ENCODE data around the gene TSHZ2.

TSHZ2 gene

DNA sequence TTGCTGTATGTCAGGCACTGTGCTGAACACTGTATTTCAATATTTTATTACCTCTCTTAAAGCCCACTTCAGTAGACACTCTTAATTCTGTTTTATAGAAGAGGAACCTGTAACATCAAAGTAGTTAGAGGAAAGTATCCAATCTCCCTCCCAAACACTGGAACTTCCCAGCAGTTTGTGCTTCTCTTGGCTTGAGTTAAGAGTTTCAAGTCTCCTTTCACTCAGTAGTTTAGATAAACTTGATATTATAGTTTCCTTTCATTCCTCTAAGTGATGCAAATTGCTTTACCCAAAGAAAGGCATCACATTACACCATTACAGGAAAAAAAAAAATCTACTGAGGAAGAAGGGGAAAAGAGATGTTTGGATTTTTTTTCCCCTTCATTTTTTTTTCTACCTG is 164.3 kb downstream of the TSHZ2 start:
- no peak overlapping the region for H3K4me3 ChIP-seq (ENCODE audit: low read depth, low read length)
- no peaks in the 10 kb centered on the region for H3K27me3 ChIP-seq (ENCODE audit: control insufficient read depth, insufficient read depth, low read length)
- H3K9me3 ChIP-seq (ENCODE audit: control insufficient read depth, insufficient read depth, low read depth, low read length) = no peaks in the 10 kb centered on the region
- no peaks in the 10 kb centered on the region for H3K36me3 ChIP-seq (ENCODE audit: control insufficient read depth, insufficient read depth, low read length)
- peaks cover 12% of the 10 kb centered on the region for H3K4me1 ChIP-seq (ENCODE audit: control insufficient read depth, insufficient read depth, low read length)
- no peak overlapping the region for H3K27ac ChIP-seq (ENCODE audit: low read depth, low read length)
- no peak overlapping the region for H3K9ac ChIP-seq (ENCODE audit: low read length)

DNA sequence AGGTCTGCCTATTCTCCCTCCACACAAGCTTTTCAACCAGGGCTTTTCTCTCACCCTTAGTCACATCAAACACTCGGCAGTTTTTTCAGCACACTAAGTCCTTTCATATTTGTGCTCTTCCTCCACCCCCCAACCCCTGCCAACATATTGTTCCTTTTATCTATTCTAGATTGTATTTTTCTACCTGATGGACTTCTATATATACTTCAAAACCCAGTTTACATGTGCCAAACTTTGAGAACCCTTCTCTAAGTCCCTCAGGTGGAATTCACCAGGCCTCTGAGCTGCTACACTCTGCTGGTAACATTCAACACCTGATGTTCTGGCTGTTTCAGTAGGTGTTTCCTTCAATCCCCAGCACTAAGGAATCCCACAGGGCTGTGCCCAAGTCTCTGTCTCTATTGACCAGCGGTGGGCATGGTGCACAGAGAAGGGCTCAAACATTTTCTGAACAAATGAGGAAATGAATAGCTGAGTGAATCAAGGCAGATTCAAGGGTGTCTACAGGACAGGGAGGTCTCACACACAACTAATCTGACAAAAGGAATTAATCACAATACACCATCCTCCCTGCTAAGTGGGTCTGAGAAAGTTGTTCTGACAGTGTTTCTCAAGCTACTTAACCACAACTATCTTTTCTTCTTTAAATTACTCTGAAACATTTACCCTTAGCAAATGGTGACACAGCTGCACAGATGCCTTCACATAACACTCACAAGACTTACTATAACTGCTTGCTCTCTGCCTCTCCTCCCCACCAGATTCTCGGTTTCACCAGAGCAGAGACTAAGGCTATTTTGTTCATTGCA is 166.5 kb downstream of the TSHZ2 start:
- Histone ChIP-seq H3K9me3 (ENCODE audit: control insufficient read depth, insufficient read depth, low read depth, low read length) (no peaks in the 10 kb centered on the region), H3K4me1 (ENCODE audit: control insufficient read depth, insufficient read depth, low read length) (peaks cover 4% of the 10 kb centered on the region; the same call in 1 of the 2 replicates), H3K9ac (ENCODE audit: low read length) (no peak overlapping the region), H3K27me3 (ENCODE audit: control insufficient read depth, insufficient read depth, low read length) (no peaks in the 10 kb centered on the region), H3K36me3 (ENCODE audit: control insufficient read depth, insufficient read depth, low read length) (no peaks in the 10 kb centered on the region), H3K4me3 (ENCODE audit: low read depth, low read length) (no peak overlapping the region), H3K27ac (ENCODE audit: low read depth, low read length) (no peak overlapping the region)

DNA sequence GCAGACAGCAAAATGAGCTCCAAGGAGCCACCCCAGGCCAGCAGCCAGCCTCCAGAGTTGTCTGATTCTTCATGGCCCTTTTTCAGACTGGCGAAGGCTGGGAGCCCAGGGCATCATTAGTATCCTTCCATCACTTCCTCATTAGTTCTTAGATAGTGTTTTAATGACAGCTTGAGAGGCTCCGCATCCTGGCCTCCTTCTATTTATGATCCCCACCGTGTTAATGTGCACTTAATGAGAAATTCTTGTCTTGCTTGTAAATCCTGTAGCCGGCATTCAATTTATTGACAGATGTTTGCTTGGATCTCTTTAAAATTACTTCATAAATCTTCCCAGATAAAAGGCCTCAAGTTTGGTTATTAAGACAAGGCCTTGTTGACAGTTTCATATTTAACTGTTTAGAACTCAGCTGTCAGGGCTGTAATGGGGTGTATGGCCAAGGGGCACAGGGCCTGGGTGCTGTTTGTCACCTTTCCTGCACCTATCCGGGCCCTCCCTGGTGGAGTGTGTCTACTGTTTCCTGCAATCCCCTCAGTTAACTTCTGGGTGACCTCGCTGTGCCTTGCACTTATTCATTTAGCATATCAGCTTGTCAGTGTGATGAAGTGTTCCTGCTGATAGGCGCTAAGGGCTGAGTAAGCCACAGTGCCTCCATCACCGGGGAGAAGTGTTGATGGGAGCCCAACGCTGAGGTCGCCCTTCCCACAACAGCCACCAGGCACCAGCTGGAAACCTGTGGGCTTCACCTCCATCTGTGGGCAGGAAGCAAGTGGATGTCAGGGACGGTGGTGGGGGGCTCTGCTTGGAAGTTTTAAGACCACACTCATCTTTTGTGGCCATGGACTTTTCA is 169.3 kb downstream of the TSHZ2 start:
- H3K4me1 ChIP-seq (ENCODE audit: control insufficient read depth, insufficient read depth, low read length) = peaks cover 1% of the 10 kb centered on the region; the same call in 1 of the 2 replicates
- H3K9me3 ChIP-seq (ENCODE audit: control insufficient read depth, insufficient read depth, low read depth, low read length) = no peaks in the 10 kb centered on the region
- no peak overlapping the region for H3K9ac ChIP-seq (ENCODE audit: low read length)
- no peaks in the 10 kb centered on the region for H3K27me3 ChIP-seq (ENCODE audit: control insufficient read depth, insufficient read depth, low read length)
- no peaks in the 10 kb centered on the region for H3K36me3 ChIP-seq (ENCODE audit: control insufficient read depth, insufficient read depth, low read length)
- no peak overlapping the region for H3K27ac ChIP-seq (ENCODE audit: low read depth, low read length)
- no peak overlapping the region for H3K4me3 ChIP-seq (ENCODE audit: low read depth, low read length)

DNA sequence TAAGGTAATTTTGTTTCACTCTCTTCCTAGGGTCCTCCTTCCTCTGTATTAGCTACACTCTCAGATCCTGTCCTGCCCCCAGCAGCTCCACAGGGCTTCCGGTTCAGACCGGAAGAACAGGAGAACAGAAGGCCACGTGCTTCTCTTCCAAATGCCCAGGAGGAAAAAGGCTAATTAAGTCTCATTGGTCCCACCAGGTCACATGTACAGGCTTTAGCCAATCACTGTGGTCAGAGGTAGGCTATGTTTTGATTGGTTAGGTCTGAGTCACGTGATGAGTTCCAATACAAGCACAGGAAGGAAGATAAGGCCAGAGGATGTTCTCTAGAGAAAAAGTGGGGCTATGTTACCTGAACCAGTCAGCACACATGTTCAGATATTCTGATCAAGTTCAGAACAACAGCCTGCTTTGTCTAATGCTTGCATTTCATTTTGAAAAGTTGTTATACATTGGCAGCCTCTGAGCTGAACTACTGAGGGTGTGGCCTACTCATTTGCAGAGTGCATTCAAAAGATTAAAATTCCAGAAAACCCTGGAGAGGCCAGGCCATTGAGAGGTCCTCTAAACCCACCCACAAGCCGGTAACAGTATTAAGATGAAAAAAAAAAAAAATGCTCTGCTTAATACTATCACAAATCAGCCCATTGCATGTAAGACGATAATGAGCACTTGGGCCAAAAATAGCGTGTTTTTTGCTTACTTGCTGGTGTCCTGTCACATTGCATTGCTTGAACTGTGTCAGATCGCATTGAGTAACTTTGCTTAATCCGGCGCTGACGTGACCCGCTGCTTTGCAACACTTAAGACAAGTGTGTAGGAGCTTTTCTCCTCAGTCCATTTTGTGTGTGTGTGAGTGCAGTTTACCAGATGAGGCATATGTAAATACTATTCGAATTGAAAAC is 170.3 kb downstream of the TSHZ2 start:
- H3K27ac ChIP-seq (ENCODE audit: low read depth, low read length) = no peak overlapping the region
- no peaks in the 10 kb centered on the region for H3K36me3 ChIP-seq (ENCODE audit: control insufficient read depth, insufficient read depth, low read length)
- no peak overlapping the region for H3K4me3 ChIP-seq (ENCODE audit: low read depth, low read length)
- H3K9ac ChIP-seq (ENCODE audit: low read length) = no peak overlapping the region
- no peaks in the 10 kb centered on the region for H3K9me3 ChIP-seq (ENCODE audit: control insufficient read depth, insufficient read depth, low read depth, low read length)
- H3K4me1 ChIP-seq (ENCODE audit: control insufficient read depth, insufficient read depth, low read length) = no peaks in the 10 kb centered on the region
- no peaks in the 10 kb centered on the region for H3K27me3 ChIP-seq (ENCODE audit: control insufficient read depth, insufficient read depth, low read length)

DNA sequence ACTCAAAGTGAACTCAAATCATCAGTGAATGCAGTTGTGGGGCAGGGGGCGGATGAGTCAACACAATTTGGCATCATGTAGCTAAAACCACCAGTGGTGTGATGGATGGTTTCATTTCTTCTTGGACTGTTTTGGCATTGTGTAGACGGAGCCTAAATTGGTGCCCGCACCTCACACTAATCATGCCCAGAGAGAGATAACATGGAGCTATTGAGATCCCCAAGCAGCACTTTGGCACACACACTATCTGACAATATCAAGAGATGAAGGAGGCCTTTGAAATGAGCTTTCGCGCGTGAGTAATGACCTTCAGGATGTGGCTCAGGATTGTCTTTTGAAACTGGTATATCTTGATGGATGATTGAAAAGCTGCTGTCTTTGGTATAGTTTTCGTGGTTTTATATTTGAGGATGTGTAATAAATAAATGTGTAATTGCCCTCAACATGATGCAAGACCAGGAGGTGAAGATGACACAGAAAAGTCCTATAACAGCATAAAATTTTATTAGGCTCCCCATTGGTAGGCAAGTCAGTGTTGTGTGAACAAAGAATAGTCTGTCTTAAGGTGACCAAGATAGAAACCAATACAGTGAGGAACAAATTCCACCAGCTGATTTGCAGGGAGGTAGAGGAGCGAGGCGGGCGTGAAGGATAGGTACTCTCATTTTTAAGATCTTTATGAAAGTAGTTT is 174.2 kb downstream of the TSHZ2 start:
- Histone ChIP-seq H3K9ac (ENCODE audit: low read length) (no peak overlapping the region), H3K4me3 (ENCODE audit: low read depth, low read length) (no peak overlapping the region), H3K36me3 (ENCODE audit: control insufficient read depth, insufficient read depth, low read length) (no peaks in the 10 kb centered on the region), H3K4me1 (ENCODE audit: control insufficient read depth, insufficient read depth, low read length) (0 out of 2 replicates have a peak, but pooled peaks cover 6% of the 10 kb centered on the region), H3K27me3 (ENCODE audit: control insufficient read depth, insufficient read depth, low read length) (no peaks in the 10 kb centered on the region), H3K9me3 (ENCODE audit: control insufficient read depth, insufficient read depth, low read depth, low read length) (no peaks in the 10 kb centered on the region), H3K27ac (ENCODE audit: low read depth, low read length) (no peak overlapping the region)

DNA sequence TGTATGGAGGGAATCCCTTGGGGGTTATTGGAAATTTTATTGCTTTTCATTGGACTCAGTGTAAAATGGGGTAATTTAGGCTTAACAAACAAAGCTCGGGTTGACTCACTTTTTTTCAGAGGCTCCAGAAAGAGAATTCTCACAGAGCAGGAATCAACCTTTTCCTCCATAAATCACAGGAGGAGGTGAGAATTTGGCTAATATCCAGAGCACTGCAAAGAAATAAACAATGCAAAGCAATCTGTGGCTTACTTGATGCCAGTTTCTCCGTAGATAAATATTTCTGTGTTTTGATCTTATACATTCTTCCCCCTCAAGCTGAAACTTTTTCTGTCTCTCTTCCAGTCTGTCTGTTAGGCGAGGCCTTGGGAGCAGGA is 176.6 kb downstream of the TSHZ2 start:
- Histone ChIP-seq H3K9me3 (ENCODE audit: control insufficient read depth, insufficient read depth, low read depth, low read length) (no peaks in the 10 kb centered on the region), H3K9ac (ENCODE audit: low read length) (no peak overlapping the region), H3K27me3 (ENCODE audit: control insufficient read depth, insufficient read depth, low read length) (no peaks in the 10 kb centered on the region), H3K4me3 (ENCODE audit: low read depth, low read length) (no peak overlapping the region), H3K36me3 (ENCODE audit: control insufficient read depth, insufficient read depth, low read length) (no peaks in the 10 kb centered on the region), H3K4me1 (ENCODE audit: control insufficient read depth, insufficient read depth, low read length) (0 out of 2 replicates have a peak, but pooled peaks cover 6% of the 10 kb centered on the region), H3K27ac (ENCODE audit: low read depth, low read length) (no peak overlapping the region)

DNA sequence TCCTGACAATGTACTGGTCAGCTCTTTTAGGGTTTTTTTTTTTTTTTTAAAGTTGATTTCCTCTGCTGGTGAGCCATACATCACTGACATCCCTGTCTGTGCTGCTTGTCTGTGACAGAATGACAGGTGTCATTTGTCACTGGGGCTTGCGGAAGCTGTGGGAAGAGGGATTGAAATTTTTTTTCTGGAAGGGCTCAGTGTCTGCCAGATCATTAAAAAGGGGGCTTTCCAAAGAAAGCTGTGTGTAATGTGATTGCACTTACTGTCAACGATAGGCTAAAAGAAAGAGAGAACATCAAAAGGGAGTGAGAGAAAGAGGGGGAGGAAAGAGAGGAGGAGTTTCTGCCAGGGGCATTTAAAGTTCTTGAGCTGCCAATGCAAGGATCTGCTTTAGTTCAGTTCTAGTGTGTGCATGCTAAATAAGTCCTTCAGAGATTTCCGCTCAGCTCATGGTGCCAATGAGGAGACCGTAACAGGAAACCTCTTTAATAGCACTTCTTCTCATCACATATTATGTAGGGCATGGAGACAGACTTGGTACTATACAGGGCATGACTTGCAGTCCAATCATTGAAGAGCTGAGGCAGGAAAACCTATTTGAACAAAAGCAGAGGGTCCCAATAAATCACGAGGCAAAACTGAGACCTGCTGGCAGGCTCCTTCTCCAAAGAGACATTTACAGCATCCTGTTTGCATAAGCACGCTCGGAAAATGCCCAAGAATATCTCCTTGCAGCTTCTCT is 177.2 kb downstream of the TSHZ2 start:
- Histone ChIP-seq H3K27me3 (ENCODE audit: control insufficient read depth, insufficient read depth, low read length) (no peaks in the 10 kb centered on the region), H3K36me3 (ENCODE audit: control insufficient read depth, insufficient read depth, low read length) (no peaks in the 10 kb centered on the region), H3K9ac (ENCODE audit: low read length) (no peak overlapping the region), H3K4me1 (ENCODE audit: control insufficient read depth, insufficient read depth, low read length) (0 out of 2 replicates have a peak, but pooled peaks cover 6% of the 10 kb centered on the region), H3K9me3 (ENCODE audit: control insufficient read depth, insufficient read depth, low read depth, low read length) (no peaks in the 10 kb centered on the region), H3K27ac (ENCODE audit: low read depth, low read length) (no peak overlapping the region), H3K4me3 (ENCODE audit: low read depth, low read length) (no peak overlapping the region)

DNA sequence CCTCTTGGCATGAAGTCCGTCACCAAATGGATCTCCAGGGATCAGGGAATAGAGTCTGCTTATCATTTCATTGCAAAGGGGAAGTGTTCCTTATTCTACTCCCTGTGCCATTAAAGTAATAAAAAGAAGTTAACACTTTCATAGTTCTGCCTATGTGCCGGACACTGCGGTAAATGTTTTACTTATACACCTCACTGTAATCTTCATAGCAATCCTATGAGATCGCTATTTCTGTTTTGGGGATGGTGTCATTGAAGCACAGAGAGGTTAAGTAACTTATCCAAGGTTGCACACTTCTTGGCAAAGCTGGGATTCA is 177.7 kb downstream of the TSHZ2 start:
- Histone ChIP-seq H3K27me3 (ENCODE audit: control insufficient read depth, insufficient read depth, low read length) (no peaks in the 10 kb centered on the region), H3K27ac (ENCODE audit: low read depth, low read length) (no peak overlapping the region), H3K4me3 (ENCODE audit: low read depth, low read length) (no peak overlapping the region), H3K9ac (ENCODE audit: low read length) (no peak overlapping the region), H3K9me3 (ENCODE audit: control insufficient read depth, insufficient read depth, low read depth, low read length) (no peaks in the 10 kb centered on the region), H3K36me3 (ENCODE audit: control insufficient read depth, insufficient read depth, low read length) (no peaks in the 10 kb centered on the region), H3K4me1 (ENCODE audit: control insufficient read depth, insufficient read depth, low read length) (0 out of 2 replicates have a peak, but pooled peaks cover 6% of the 10 kb centered on the region)

DNA sequence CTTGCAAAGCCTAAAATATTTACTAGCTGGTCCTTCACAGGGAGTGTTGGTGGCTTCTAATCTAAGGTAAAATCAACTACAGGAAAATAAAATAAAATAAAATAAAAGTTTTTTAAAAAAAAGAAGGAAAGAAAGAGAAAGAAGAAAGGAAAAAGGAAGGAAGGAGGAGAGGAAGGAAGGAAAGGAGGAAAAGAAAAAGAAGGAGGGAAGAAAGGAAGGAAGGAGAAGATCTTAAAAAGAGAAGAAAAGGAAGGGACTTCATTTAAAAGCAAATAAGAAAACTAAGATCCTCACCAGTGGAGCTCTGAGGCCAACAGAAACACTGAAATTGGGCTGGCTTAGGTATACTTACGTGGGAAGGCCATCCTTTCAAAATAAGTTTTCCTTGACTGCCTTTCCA is 178.4 kb downstream of the TSHZ2 start:
- Histone ChIP-seq H3K4me1 (ENCODE audit: control insufficient read depth, insufficient read depth, low read length) (0 out of 2 replicates have a peak, but pooled peaks cover 6% of the 10 kb centered on the region), H3K36me3 (ENCODE audit: control insufficient read depth, insufficient read depth, low read length) (no peaks in the 10 kb centered on the region), H3K9ac (ENCODE audit: low read length) (no peak overlapping the region), H3K27me3 (ENCODE audit: control insufficient read depth, insufficient read depth, low read length) (no peaks in the 10 kb centered on the region), H3K9me3 (ENCODE audit: control insufficient read depth, insufficient read depth, low read depth, low read length) (no peaks in the 10 kb centered on the region), H3K4me3 (ENCODE audit: low read depth, low read length) (no peak overlapping the region), H3K27ac (ENCODE audit: low read depth, low read length) (no peak overlapping the region)

DNA sequence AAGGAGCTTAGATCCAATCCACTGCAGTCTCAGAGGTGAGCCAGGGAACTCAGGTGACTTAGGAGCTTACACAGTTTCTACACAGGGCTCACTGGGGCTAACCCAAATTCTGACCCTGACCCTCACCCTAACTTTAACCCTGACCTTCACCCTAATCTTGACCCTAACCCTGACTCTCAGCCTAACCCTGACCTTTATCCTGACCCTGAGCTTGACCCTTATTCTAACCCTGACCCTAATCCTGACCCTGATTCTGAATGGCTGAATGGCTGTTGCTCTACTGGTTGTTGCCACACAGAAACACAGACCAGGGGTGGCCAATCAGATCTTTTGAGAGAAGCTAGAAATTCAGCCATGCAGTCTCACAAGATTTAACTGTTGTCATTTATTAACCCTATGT is 180.1 kb downstream of the TSHZ2 start:
- Histone ChIP-seq H3K9ac (ENCODE audit: low read length) (no peak overlapping the region), H3K4me1 (ENCODE audit: control insufficient read depth, insufficient read depth, low read length) (0 out of 2 replicates have a peak, but pooled peaks cover 6% of the 10 kb centered on the region), H3K9me3 (ENCODE audit: control insufficient read depth, insufficient read depth, low read depth, low read length) (no peaks in the 10 kb centered on the region), H3K36me3 (ENCODE audit: control insufficient read depth, insufficient read depth, low read length) (no peaks in the 10 kb centered on the region), H3K27ac (ENCODE audit: low read depth, low read length) (no peak overlapping the region), H3K27me3 (ENCODE audit: control insufficient read depth, insufficient read depth, low read length) (no peaks in the 10 kb centered on the region), H3K4me3 (ENCODE audit: low read depth, low read length) (no peak overlapping the region)

All from HUES6 (cell line).